Measurements from ENCODE around the gene NEK8. TPM values are rescaled to one million over a fixed set of nuclear protein-coding genes. Genes with fewer than 3 reads are reported as not detected.
"Not testable (repeated sequence)": the region's sequence is repeated elsewhere in the genome, so short reads cannot be mapped to it uniquely, and the experiment has no call there.

The NEK8 gene
- total RNA-seq, 1 donor from 2014 or later = 29.7 TPM

GRCh38 chr17:28765038-28765437 lies 36.5 kb downstream of the NEK8 start:
- no peak for ATAC-seq (ENCODE audit: low read depth)
- no peaks in the 10 kb centered on the region for H3K9me3 Mint-ChIP-seq
- H3K27me3 Mint-ChIP-seq = no peaks in the 10 kb centered on the region
- intact Hi-C loops (cut with micrococcal nuclease) = no loop called here
- no peak overlapping the region for H3K4me3 Mint-ChIP-seq
- H3K4me1 Mint-ChIP-seq = peaks cover 10% of the 10 kb centered on the region
- peaks cover 56% of the 10 kb centered on the region for H3K36me3 Mint-ChIP-seq (ENCODE audit: low read depth)
- TF ChIP-seq, protein P1, sequence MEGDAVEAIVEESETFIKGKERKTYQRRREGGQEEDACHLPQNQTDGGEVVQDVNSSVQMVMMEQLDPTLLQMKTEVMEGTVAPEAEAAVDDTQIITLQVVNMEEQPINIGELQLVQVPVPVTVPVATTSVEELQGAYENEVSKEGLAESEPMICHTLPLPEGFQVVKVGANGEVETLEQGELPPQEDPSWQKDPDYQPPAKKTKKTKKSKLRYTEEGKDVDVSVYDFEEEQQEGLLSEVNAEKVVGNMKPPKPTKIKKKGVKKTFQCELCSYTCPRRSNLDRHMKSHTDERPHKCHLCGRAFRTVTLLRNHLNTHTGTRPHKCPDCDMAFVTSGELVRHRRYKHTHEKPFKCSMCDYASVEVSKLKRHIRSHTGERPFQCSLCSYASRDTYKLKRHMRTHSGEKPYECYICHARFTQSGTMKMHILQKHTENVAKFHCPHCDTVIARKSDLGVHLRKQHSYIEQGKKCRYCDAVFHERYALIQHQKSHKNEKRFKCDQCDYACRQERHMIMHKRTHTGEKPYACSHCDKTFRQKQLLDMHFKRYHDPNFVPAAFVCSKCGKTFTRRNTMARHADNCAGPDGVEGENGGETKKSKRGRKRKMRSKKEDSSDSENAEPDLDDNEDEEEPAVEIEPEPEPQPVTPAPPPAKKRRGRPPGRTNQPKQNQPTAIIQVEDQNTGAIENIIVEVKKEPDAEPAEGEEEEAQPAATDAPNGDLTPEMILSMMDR (IDR thresholded peaks at IDR 0.05) = no peak
- CTCF ChIA-PET = interaction anchor here (0.5 to 6.4 kb wide), 13 partner anchors 10 to 188 kb away, joined by 3 to 112 read pairs (median 16); partner anchors contain the start of genes DHRS13, FAM222B, FLOT2 and NEK8
- no peak for DNase-seq
- POLR2A ChIA-PET = interaction anchor here (0.6 to 3.0 kb wide), 4 partner anchors 9 to 66 kb away, joined by 3 to 51 read pairs (median 6); partner anchors contain the start of genes RPL23A and TLCD1
- H3K27ac Mint-ChIP-seq = no peak overlapping the region

DNA sequence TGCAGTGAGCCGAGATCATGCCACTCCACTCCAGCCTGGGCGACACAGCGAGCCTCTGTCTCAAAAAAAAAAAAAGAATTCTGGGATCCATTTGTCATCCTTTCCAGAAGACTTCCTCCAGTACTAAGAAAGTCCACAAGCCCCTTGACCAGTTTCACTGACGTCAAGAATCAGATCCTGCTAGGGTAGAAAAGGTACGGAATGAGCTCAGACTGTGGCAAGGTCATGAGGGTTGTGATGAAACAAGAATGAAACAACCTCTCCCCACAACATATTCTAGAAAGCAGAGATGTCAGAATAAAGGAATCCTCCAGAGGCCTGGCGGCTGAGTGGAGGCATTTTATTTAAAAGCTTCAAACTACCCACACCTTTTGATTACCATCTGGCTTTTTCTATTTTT lies 45.1 kb downstream of the NEK8 start:
- H3K27me3 Mint-ChIP-seq = no peaks in the 10 kb centered on the region

DNA sequence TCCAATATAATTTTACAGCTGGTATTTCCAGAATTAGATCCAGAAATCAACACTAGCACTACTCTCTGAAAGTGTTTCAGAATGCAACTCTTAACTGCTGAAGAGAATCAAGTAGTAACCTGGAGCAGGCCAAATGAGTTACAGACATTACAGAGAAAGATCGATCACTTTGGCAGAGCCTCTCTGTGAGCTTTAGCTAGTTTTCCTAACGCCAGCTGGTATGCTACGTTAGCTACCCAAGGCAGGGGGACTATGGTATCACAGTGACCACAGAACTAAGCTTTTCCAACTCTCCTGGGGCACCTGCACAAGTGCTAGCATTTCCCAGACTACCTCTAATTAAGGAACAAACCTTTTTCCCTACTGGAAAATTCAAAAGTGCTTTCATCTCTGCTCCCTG lies 45.6 kb downstream of the NEK8 start:
- Mint-ChIP-seq H3K27ac (no peak overlapping the region), H3K4me3 (no peak overlapping the region), H3K36me3 (ENCODE audit: low read depth) (peaks cover 21% of the 10 kb centered on the region), H3K9me3 (no peaks in the 10 kb centered on the region), H3K4me1 (peaks cover 17% of the 10 kb centered on the region), H3K27me3 (no peaks in the 10 kb centered on the region)
- ChIA-PET POLR2A (interaction anchor here (0.7 to 1.5 kb wide), 5 partner anchors 9 to 697 kb away, joined by 3 to 4 read pairs (median 3); no protein-coding TSS in a partner anchor), CTCF (interaction anchor here (3.9 kb wide), 1 partner anchor 11 kb away, joined by 26 read pairs; no protein-coding TSS in a partner anchor)
- intact Hi-C loops (cut with micrococcal nuclease) = no loop called here
- DNase-seq (no peak), ATAC-seq (ENCODE audit: low read depth) (no peak)
- TF ChIP-seq, protein P1 (IDR thresholded peaks at IDR 0.05) = no peak

More for the DNA sequence above, 45.1 kb downstream of the NEK8 start:
- intact Hi-C loops (cut with micrococcal nuclease) = no loop called here
- Mint-ChIP-seq H3K27ac (no peak overlapping the region), H3K4me3 (no peak overlapping the region), H3K4me1 (peaks cover 17% of the 10 kb centered on the region), H3K36me3 (ENCODE audit: low read depth) (peaks cover 18% of the 10 kb centered on the region), H3K9me3 (no peaks in the 10 kb centered on the region)
- POLR2A ChIA-PET = interaction anchor here (0.7 to 1.5 kb wide), 6 partner anchors 9 to 697 kb away, joined by 3 to 4 read pairs (median 3); no protein-coding TSS in a partner anchor
- no peak for DNase-seq
- CTCF ChIA-PET = interaction anchor here (3.9 kb wide), 1 partner anchor 10 kb away, joined by 26 read pairs; no protein-coding TSS in a partner anchor
- no peak for ATAC-seq (ENCODE audit: low read depth)
- TF ChIP-seq, protein P1 (IDR thresholded peaks at IDR 0.05) = no peak

DNA sequence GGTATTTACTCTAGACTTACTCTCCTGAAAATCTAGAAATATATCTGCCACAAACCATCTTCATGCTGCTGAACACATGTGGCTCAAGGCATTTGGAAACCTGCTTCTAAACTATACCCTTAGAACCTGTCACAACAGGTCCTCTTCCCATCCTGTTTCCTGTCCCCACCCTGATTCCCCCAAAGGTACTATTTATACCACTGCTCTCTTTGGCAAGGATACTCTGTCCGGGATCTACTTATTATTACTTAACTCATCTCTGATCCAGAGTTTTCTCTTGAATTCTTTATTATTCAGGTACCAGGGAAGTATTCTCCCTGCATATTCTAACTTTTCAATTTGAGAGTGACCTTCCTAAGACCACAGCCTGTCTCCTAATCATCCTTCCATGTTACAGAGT lies 48.6 kb downstream of the NEK8 start:
- TF ChIP-seq, protein P1 (IDR thresholded peaks at IDR 0.05) = no peak
- ChIA-PET CTCF (no interaction called here), POLR2A (no interaction called here)
- H3K36me3 Mint-ChIP-seq (ENCODE audit: low read depth) = peaks cover 26% of the 10 kb centered on the region
- peaks cover 32% of the 10 kb centered on the region for H3K4me1 Mint-ChIP-seq
- intact Hi-C loops (cut with micrococcal nuclease) = no loop called here
- no peaks in the 10 kb centered on the region for H3K27me3 Mint-ChIP-seq
- DNase-seq (no peak), ATAC-seq (ENCODE audit: low read depth) (no peak)
- H3K9me3 Mint-ChIP-seq = no peaks in the 10 kb centered on the region
- no peak overlapping the region for H3K27ac Mint-ChIP-seq
- H3K4me3 Mint-ChIP-seq = no peak overlapping the region

DNA sequence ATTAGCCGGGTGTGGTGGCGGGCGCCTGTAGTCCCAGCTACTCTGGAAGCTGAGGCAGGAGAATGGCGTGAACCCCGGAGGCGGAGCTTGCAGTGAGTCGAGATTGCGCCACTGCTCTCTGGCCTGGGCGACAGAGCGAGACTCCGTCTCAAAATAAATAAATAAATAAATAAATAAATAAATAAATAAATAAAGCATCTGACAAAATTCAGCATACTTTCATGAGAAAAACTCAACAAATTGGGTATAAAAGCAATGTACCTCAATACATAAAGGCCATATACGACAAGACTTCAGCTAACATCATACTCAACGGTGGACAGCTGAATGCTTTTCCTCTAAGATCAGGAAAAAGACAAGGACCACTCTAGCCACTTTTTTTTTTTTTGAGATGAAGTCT lies 51.0 kb downstream of the NEK8 start:
- H3K27me3 Mint-ChIP-seq; H3K9me3 Mint-ChIP-seq; CTCF ChIA-PET; DNase-seq; intact Hi-C loops (cut with micrococcal nuclease); ATAC-seq (ENCODE audit: low read depth); H3K27ac Mint-ChIP-seq; H3K4me3 Mint-ChIP-seq; POLR2A ChIA-PET: not testable (repeated sequence)
- H3K4me1 Mint-ChIP-seq = peaks cover 32% of the 10 kb centered on the region
- peaks cover 16% of the 10 kb centered on the region for H3K36me3 Mint-ChIP-seq (ENCODE audit: low read depth)
